MCF 10A (cell line): ENCODE results near the gene RPTOR. TPM values are rescaled to one million over a fixed set of nuclear protein-coding genes. Genes with fewer than 3 reads are reported as not detected.

Source experiments
- BruUV-seq: library from RNA; stranded (reverse); fragments of 400-500 nt; replicated peaks from 2 replicates; lab custom pipeline; 2021; lab: Mats Ljungman, UMichigan
- CTCF ChIA-PET: fragments of 300-600 bp; sonication (Branson Sonifier 250); formaldehyde crosslinking; extraction: SDS; loops from one replicate; lab custom pipeline; 2021; ENCODE audit warnings: antibody characterized with exemption, inconsistent platforms; lab: Yijun Ruan, JAX
- POLR2A ChIA-PET: fragments of 300-600, 350-650 bp; sonication (Branson Sonifier 250); formaldehyde crosslinking; extraction: SDS; loops from one replicate; lab custom pipeline; 2020; ENCODE audit warnings: antibody characterized with exemption, inconsistent platforms; lab: Yijun Ruan, JAX
- DNase-seq: peaks from one replicate; pipeline ENCODE4 v3.0.0-alpha.2; 2018; ENCODE audit not compliant: unreplicated experiment
- H3K27ac Mint-ChIP-seq: one replicate; pipeline ENCODE4 v1.8.0; 2022; ENCODE audit warnings: mild to moderate bottlenecking, low read depth, mixed read lengths; ENCODE audit not compliant: unreplicated experiment
- H3K27me3 Mint-ChIP-seq: one replicate; pipeline ENCODE4 v1.8.0; 2022; ENCODE audit warnings: mixed read lengths; ENCODE audit not compliant: insufficient read depth, unreplicated experiment
- H3K36me3 Mint-ChIP-seq: one replicate; pipeline ENCODE4 v1.8.0; 2022; ENCODE audit warnings: mild to moderate bottlenecking, moderate library complexity, mixed read lengths; ENCODE audit not compliant: insufficient read depth, unreplicated experiment
- H3K4me1 Mint-ChIP-seq: one replicate; pipeline ENCODE4 v1.8.0; 2022; ENCODE audit warnings: mixed read lengths; ENCODE audit not compliant: insufficient read depth, unreplicated experiment
- H3K4me3 Mint-ChIP-seq: one replicate; pipeline ENCODE4 v1.8.0; 2022; ENCODE audit warnings: mild to moderate bottlenecking, moderate library complexity, mixed read lengths; ENCODE audit not compliant: unreplicated experiment
- H3K9me3 Mint-ChIP-seq: one replicate; pipeline ENCODE4 v1.8.0; 2022; ENCODE audit warnings: mixed read lengths; ENCODE audit not compliant: unreplicated experiment
- intact Hi-C: fragments of 100-400 bp; cut with micrococcal nuclease; formaldehyde crosslinking; loops from 2 replicates; pipeline ENCODE4 v1.14.1; 2022
- total RNA-seq: library from RNA; stranded (reverse); gene quantifications from 2 replicates; pipeline ENCODE4 v1.2.3, GENCODE V29; 2022
- TF ChIP-seq, protein P1 (sequence below): fragments of 200-600 bp; IDR thresholded peaks from one replicate; pipeline ENCODE4 v1.8.0; 2022; ENCODE audit warnings: antibody characterized with exemption, mild to moderate bottlenecking; ENCODE audit not compliant: unreplicated experiment

Gene RPTOR
- total RNA-seq, 1 experiment from 2014 or later: 41.3 TPM

DNA sequence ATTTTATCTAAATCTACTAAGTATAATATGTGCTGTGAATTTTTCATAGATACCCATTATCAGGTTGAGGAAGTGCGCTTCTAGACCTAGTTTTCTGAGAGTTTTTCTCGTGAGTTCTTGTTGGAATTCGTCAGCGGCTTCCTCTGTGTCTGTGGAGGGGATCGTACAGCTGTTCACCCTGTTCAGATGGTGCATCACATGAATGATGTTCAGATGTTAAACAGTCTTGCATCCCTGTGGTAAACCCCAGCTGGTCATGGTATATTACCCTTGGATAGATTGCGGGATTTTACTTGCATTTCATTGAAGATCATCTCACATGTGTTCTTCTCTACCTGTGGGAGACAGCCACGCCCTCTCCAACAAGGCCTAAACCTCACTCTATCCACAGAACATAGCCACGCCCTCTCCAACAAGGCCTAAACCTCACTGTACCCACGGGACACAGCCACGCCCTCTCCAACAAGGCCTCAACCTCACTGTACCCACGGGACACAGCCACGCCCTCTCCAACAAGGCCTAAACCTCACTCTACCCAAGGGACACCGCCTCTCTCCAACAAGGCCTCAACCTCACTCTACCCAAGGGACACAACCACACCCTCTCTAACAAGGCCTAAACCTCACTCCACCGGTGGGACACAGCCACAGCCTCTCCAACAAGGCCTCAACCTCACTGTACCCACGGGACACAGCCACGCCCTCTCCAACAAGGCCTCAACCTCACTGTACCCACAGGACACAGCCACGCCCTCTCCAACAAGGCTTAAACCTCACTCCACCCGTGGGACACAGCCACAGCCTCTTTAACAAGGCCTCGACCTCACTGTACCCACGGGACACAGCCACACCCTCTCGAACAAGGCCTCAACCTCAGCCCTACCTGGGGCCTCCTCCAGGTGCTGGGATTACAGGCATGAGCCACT, 266.8 kb downstream of the RPTOR start:
- POLR2A ChIA-PET: interaction anchor here (0.7 to 1.0 kb wide), 2 partner anchors 15 to 48 kb away, joined by 3 to 5 read pairs; no protein-coding TSS in a partner anchor
- H3K36me3 Mint-ChIP-seq: peaks cover 5% of the 10 kb centered on the region
- no peak for DNase-seq
- CTCF ChIA-PET: interaction anchor here (0.6 kb wide), 1 partner anchor 20 kb away, joined by 3 read pairs; no protein-coding TSS in a partner anchor
- H3K27me3 Mint-ChIP-seq: no peaks in the 10 kb centered on the region
- BruUV-seq: no TSS peak
- peaks cover 6% of the 10 kb centered on the region for H3K4me1 Mint-ChIP-seq
- TF ChIP-seq, protein P1, sequence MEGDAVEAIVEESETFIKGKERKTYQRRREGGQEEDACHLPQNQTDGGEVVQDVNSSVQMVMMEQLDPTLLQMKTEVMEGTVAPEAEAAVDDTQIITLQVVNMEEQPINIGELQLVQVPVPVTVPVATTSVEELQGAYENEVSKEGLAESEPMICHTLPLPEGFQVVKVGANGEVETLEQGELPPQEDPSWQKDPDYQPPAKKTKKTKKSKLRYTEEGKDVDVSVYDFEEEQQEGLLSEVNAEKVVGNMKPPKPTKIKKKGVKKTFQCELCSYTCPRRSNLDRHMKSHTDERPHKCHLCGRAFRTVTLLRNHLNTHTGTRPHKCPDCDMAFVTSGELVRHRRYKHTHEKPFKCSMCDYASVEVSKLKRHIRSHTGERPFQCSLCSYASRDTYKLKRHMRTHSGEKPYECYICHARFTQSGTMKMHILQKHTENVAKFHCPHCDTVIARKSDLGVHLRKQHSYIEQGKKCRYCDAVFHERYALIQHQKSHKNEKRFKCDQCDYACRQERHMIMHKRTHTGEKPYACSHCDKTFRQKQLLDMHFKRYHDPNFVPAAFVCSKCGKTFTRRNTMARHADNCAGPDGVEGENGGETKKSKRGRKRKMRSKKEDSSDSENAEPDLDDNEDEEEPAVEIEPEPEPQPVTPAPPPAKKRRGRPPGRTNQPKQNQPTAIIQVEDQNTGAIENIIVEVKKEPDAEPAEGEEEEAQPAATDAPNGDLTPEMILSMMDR: no peak
- peak overlapping the region; percentile 6 for H3K27ac Mint-ChIP-seq
- peaks cover 19% of the 10 kb centered on the region for H3K9me3 Mint-ChIP-seq
- H3K4me3 Mint-ChIP-seq: no peak overlapping the region
- intact Hi-C loops: no loop called here

DNA sequence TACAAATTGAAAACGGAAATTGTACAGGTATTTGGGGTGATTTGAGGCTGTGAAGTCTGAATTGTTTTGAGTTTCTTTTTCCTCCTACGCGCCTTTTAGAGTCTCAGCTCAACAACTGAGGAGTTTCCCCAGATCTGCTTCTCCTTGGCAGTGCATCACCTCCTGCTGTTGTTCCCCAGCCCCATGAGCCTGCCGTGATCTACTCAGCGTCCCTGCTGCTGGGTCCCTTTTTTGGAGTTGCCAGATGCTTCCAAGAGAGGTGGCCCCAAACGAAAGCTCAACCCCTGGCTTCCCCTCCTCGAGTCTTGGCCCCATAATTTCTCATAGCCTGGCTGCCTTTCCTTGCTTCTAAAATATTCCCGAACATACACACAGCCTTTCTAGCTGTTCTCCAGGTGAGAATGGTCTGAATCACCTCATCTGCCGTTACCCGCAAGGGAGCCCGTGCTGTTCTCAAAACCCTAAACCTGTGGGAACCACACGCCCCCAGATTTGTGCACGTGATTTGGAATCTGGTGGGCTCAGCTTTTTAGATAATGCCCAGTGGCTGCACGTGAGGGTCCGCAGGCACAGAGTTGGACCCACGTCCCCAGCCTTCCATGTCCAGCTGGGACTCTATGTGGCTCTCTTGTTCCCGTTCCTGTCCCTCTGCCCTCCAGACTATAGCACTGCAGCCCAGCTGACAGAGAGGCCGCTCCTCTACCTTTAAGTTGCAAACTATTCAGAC, 267.9 kb downstream of the RPTOR start:
- intact Hi-C loops: no loop called here
- TF ChIP-seq, protein P1: no peak
- no TSS peak for BruUV-seq
- ChIA-PET CTCF (interaction anchor here (0.6 to 1.0 kb wide), 3 partner anchors 21 to 229 kb away, joined by 3 read pairs; no protein-coding TSS in a partner anchor), POLR2A (interaction anchor here (0.7 kb wide), 1 partner anchor 9 kb away, joined by 4 read pairs; no protein-coding TSS in a partner anchor)
- no peak overlapping the region for H3K27ac Mint-ChIP-seq
- H3K4me3 Mint-ChIP-seq: no peak overlapping the region
- no peak for DNase-seq
- peaks cover 11% of the 10 kb centered on the region for H3K9me3 Mint-ChIP-seq
- H3K36me3 Mint-ChIP-seq: peaks cover 5% of the 10 kb centered on the region
- H3K27me3 Mint-ChIP-seq: no peaks in the 10 kb centered on the region
- peaks cover 12% of the 10 kb centered on the region for H3K4me1 Mint-ChIP-seq

DNA sequence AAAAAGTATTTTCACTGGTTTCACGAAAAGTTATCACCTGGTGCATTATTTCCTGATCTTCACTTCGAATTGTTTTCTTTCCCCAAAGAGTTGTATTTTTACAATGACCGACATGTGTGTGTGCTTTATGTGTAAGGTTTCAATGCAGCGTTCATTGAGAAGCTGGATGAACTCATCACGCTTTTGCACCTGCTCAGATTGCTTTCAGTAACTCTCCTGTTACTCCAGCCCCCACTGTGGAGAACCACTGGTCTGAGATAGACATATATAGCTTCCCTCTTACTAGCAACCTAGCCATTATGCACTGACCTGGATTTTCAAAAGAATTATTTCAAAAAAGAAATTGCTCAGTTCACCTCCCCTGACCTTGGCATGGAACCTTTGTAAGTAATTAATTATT, 268.7 kb downstream of the RPTOR start:
- Mint-ChIP-seq H3K4me1 (peaks cover 20% of the 10 kb centered on the region), H3K9me3 (peaks cover 7% of the 10 kb centered on the region), H3K36me3 (peaks cover 5% of the 10 kb centered on the region), H3K4me3 (no peak overlapping the region), H3K27me3 (no peaks in the 10 kb centered on the region), H3K27ac (no peak overlapping the region)
- intact Hi-C loops: no loop called here
- CTCF ChIA-PET: interaction anchor here (0.6 to 1.0 kb wide), 3 partner anchors 11 to 229 kb away, joined by 3 read pairs; no protein-coding TSS in a partner anchor
- BruUV-seq: no TSS peak
- no peak for DNase-seq
- POLR2A ChIA-PET: interaction anchor here (1.1 kb wide), 1 partner anchor 14 kb away, joined by 3 read pairs; no protein-coding TSS in a partner anchor
- TF ChIP-seq, protein P1: no peak

DNA sequence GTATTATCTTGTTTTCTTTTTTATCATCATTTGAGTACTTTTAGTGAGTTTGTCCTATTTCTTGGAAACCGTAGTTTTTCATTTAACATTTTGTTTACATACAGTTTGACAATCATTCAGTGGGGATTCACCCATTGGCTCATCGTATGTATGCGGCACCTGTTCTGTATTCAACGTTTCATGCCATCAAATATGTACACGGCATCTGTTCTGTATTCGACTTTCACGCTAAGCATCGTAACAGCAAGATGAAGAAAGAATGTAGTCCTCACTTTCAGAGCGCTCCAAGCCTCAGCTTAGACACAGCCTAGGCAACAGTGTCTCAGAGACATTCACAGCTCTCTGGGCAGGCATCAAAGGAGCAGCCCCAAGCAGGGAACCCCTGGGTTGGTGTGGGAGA, 269.9 kb downstream of the RPTOR start:
- H3K36me3 Mint-ChIP-seq: peaks cover 8% of the 10 kb centered on the region
- TF ChIP-seq, protein P1: no peak
- intact Hi-C loops: no loop called here
- DNase-seq: no peak
- no peaks in the 10 kb centered on the region for H3K27me3 Mint-ChIP-seq
- CTCF ChIA-PET: no interaction called here
- no peak overlapping the region for H3K27ac Mint-ChIP-seq
- no peaks in the 10 kb centered on the region for H3K9me3 Mint-ChIP-seq
- POLR2A ChIA-PET: interaction anchor here (1.1 kb wide), 1 partner anchor 12 kb away, joined by 3 read pairs; no protein-coding TSS in a partner anchor
- no TSS peak for BruUV-seq
- H3K4me3 Mint-ChIP-seq: no peak overlapping the region
- peaks cover 22% of the 10 kb centered on the region for H3K4me1 Mint-ChIP-seq
